ENCODE data around the gene ATP6V1A. TPM values are rescaled to one million over a fixed set of nuclear protein-coding genes. Genes with fewer than 3 reads are reported as not detected.

ATP6V1A gene
- total RNA-seq, 1 experiment from 2014 or later = 43.8 TPM

DNA sequence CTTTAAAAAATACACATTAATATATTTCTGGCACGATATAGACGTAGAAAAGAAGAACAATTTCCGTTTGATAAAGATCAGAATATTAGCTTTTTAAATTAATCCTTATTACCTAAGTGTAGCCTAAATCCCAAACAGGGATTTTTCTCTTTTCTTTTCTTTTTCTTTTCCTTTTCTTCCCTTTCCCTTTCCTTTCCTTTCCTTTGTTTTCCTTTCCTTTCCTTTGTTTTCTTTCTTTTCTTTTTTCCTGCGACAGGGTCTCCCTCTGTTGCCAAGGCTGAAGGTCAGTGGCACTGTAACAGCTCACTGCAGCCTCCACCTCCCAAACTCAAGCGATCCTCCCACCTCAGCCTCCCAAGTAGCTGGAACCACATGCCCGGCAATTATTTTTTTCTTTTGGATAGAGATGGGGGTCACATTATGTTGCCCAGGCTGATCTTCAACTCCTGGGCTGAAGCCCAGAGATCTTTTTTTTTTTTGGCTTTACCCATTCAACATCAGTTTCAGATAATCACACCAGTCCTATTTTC, 48.6 kb upstream of the ATP6V1A start:
- Histone ChIP-seq H3K4me1 (ENCODE audit: insufficient read depth, low read length) (peaks cover 14% of the 10 kb centered on the region), H4K20me1 (ENCODE audit: low read length) (no peaks in the 10 kb centered on the region), H3K9me2 (replicated peaks; ENCODE audit: low read length) (no peaks in the 10 kb centered on the region), H3F3A (ENCODE audit: low read length, unreplicated experiment) (no peaks in the 10 kb centered on the region), H3K4me2 (ENCODE audit: low read length) (peak overlapping the region; percentile 88), H3K9me3 (ENCODE audit: low read length) (no peaks in the 10 kb centered on the region), H2AFZ (ENCODE audit: low read length) (peak overlapping the region; percentile 93), H3K36me3 (ENCODE audit: low read depth, low read length) (no peaks in the 10 kb centered on the region), H3K9ac (ENCODE audit: low read length) (no peak overlapping the region; the same call in 1 of the 2 replicates), H3K4me3 (ENCODE audit: low read length) (peak overlapping the region; percentile 72), H3K27me3 (ENCODE audit: low read length) (no peaks in the 10 kb centered on the region), H3K79me2 (ENCODE audit: low read length) (peaks cover 25% of the 10 kb centered on the region), H3K27ac (ENCODE audit: low read length) (no peak overlapping the region)
- no TSS peak for BruUV-seq (replicated peaks)
- no peak for DNase-seq
- intact Hi-C loops (cut with micrococcal nuclease) = loop anchor here (5.0 to 10.0 kb wide), 2 partner anchors 203 to 466 kb away; no protein-coding TSS in a partner anchor
- CTCF ChIA-PET = no interaction called here
- no peak for TF ChIP-seq EZH2phosphoT487 (IDR thresholded peaks at IDR 0.05; ENCODE audit: borderline replicate concordance, low read length)
- TF ChIP-seq, protein P1, sequence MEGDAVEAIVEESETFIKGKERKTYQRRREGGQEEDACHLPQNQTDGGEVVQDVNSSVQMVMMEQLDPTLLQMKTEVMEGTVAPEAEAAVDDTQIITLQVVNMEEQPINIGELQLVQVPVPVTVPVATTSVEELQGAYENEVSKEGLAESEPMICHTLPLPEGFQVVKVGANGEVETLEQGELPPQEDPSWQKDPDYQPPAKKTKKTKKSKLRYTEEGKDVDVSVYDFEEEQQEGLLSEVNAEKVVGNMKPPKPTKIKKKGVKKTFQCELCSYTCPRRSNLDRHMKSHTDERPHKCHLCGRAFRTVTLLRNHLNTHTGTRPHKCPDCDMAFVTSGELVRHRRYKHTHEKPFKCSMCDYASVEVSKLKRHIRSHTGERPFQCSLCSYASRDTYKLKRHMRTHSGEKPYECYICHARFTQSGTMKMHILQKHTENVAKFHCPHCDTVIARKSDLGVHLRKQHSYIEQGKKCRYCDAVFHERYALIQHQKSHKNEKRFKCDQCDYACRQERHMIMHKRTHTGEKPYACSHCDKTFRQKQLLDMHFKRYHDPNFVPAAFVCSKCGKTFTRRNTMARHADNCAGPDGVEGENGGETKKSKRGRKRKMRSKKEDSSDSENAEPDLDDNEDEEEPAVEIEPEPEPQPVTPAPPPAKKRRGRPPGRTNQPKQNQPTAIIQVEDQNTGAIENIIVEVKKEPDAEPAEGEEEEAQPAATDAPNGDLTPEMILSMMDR (conservative IDR thresholded peaks at IDR 0.05; ENCODE audit: low read depth, low read length) = no peak
- ATAC-seq = no peak
- POLR2A ChIA-PET (ENCODE audit: unreplicated experiment) = no interaction called here

DNA sequence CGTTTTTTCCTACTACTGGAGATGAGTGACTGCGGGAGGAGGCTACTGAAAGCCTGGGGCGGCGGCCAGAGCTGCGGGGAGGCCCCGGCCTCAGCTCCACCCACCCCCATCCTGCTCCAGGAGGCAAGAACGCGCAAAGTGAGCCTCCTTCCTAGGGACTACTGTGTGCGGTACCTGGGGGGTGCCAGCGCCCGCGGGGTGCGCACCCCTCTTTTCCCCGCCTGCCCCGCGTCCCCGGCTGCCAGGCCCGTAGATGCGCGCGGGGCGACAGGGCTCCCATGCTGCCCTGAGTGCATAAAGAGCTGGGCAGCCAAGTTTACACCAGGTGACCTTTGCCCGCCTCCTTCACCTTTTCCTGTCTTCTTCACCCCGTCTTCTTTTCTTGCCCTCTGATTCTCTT, 47.9 kb upstream of the ATP6V1A start:
- intact Hi-C loops (cut with micrococcal nuclease) = loop anchor here (5.0 to 10.0 kb wide), 2 partner anchors 204 to 467 kb away; no protein-coding TSS in a partner anchor
- Histone ChIP-seq H3K36me3 (ENCODE audit: low read depth, low read length) (no peaks in the 10 kb centered on the region), H3K9me3 (ENCODE audit: low read length) (no peaks in the 10 kb centered on the region), H3K4me1 (ENCODE audit: insufficient read depth, low read length) (peaks cover 14% of the 10 kb centered on the region), H3K27ac (ENCODE audit: low read length) (no peak overlapping the region), H3K4me2 (ENCODE audit: low read length) (no peak overlapping the region), H4K20me1 (ENCODE audit: low read length) (no peaks in the 10 kb centered on the region), H3F3A (ENCODE audit: low read length, unreplicated experiment) (no peaks in the 10 kb centered on the region), H3K9ac (ENCODE audit: low read length) (no peak overlapping the region), H3K27me3 (ENCODE audit: low read length) (no peaks in the 10 kb centered on the region), H3K4me3 (ENCODE audit: low read length) (no peak overlapping the region), H3K79me2 (ENCODE audit: low read length) (peaks cover 18% of the 10 kb centered on the region), H2AFZ (ENCODE audit: low read length) (no peak overlapping the region), H3K9me2 (replicated peaks; ENCODE audit: low read length) (no peaks in the 10 kb centered on the region)
- CTCF ChIA-PET = no interaction called here
- no peak for DNase-seq
- POLR2A ChIA-PET (ENCODE audit: unreplicated experiment) = no interaction called here
- no TSS peak for BruUV-seq (replicated peaks)
- no peak for TF ChIP-seq EZH2 (IDR thresholded peaks at IDR 0.05; ENCODE audit: low read length, unreplicated experiment)
- TF ChIP-seq EZH2phosphoT487 (IDR thresholded peaks at IDR 0.05; ENCODE audit: borderline replicate concordance, low read length) = no peak
- ATAC-seq = no peak

DNA sequence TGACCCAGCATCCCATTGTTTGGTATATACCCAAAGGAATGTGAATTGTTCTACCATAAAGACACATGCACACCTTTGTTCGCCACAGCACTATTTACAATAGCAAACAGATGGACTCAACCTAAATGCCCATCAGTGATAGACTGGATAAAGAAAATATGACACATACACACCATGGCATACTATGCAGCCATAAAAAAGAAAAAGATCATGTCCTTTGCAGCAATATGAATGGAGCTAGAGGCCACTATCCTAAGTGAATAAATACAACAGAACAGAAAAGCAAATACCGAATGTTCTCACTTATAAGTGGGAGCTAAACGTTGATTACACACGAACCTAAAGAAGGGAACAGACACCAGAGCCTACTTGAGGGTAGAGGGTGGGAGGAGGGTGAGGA, 39.0 kb upstream of the ATP6V1A start:
- DNase-seq (no peak), ATAC-seq (no peak)
- no peaks in the 10 kb centered on the region for H3K9me3 ChIP-seq (ENCODE audit: low read length)
- peaks cover 6% of the 10 kb centered on the region; the same call in 1 of the 2 replicates for H3K4me1 ChIP-seq (ENCODE audit: insufficient read depth, low read length)
- H3K27me3 ChIP-seq (ENCODE audit: low read length) = no peaks in the 10 kb centered on the region
- no peak for TF ChIP-seq EZH2 (IDR thresholded peaks at IDR 0.05; ENCODE audit: low read length, unreplicated experiment)
- TF ChIP-seq, protein P1 (conservative IDR thresholded peaks at IDR 0.05; ENCODE audit: low read depth, low read length) = no peak
- no peak for TF ChIP-seq EZH2phosphoT487 (IDR thresholded peaks at IDR 0.05; ENCODE audit: borderline replicate concordance, low read length)
- H2AFZ ChIP-seq (ENCODE audit: low read length) = no peak overlapping the region
- no peak overlapping the region for H3K9ac ChIP-seq (ENCODE audit: low read length)
- H3K4me2 ChIP-seq (ENCODE audit: low read length) = no peak overlapping the region
- no TSS peak for BruUV-seq (replicated peaks)
- H3K9me2 ChIP-seq (replicated peaks; ENCODE audit: low read length) = no peaks in the 10 kb centered on the region
- H4K20me1 ChIP-seq (ENCODE audit: low read length) = no peaks in the 10 kb centered on the region
- no peak overlapping the region for H3K4me3 ChIP-seq (ENCODE audit: low read length)
- H3K36me3 ChIP-seq (ENCODE audit: low read depth, low read length) = no peaks in the 10 kb centered on the region
- intact Hi-C loops (cut with micrococcal nuclease) = no loop called here
- H3K79me2 ChIP-seq (ENCODE audit: low read length) = no peaks in the 10 kb centered on the region
- POLR2A ChIA-PET (ENCODE audit: unreplicated experiment) = no interaction called here
- H3F3A ChIP-seq (ENCODE audit: low read length, unreplicated experiment) = peaks cover 4% of the 10 kb centered on the region
- H3K27ac ChIP-seq (ENCODE audit: low read length) = no peak overlapping the region
- CTCF ChIA-PET = no interaction called here

Data from PC-3 (cell line).